ENCODE data around the gene CWC25. TPM values are rescaled to one million over a fixed set of nuclear protein-coding genes. Genes with fewer than 3 reads are reported as not detected.

Gene CWC25
- total and polyA plus RNA-seq, 2 of the 13 experiments (the other 11 are each of a cell fraction or from before 2014, with no cell fraction given), result 15.6 to 22.7 TPM

DNA sequence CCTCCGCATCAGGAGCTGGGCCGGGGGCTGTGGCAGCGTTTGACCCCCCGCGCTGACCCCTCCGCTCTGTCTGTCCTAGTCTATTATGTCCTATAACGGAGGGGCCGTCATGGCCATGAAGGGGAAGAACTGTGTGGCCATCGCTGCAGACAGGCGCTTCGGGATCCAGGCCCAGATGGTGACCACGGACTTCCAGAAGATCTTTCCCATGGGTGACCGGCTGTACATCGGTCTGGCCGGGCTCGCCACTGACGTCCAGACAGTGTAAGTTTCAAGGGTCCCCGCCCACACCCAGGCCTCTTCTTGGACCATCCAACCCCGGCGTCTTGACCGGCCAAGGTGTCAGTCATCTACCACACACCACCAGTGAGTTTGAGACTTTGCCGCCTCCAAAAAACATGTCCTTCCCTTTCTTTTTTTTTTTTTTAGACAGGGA, 72.0 kb downstream of the CWC25 start:
- H3K4me1 ChIP-seq (ENCODE audit: insufficient read depth, low read length), result peaks cover 30% of the 10 kb centered on the region
- H4K20me1 ChIP-seq (ENCODE audit: insufficient read depth, low read length), result no peaks in the 10 kb centered on the region
- H3K79me2 ChIP-seq (ENCODE audit: insufficient read depth, low read length), result peaks cover 20% of the 10 kb centered on the region
- H3K36me3 ChIP-seq (replicated peaks in 1 of 2; ENCODE audit: control insufficient read depth in 1 of 2, insufficient read depth in 2 of 2, low read length in 2 of 2), result peaks cover 11 to 28% of the 10 kb centered on the region in 2 experiments
- ChIA-PET CTCF (ENCODE audit: low intra/inter-chr PET ratio, low total read pairs) (no interaction called here), POLR2A (interaction anchor here (1.0 to 1.6 kb wide), 2 partner anchors 46 to 100 kb away, joined by 4 to 11 read pairs; partner anchors contain the start of genes PIP4K2B and RPL23)
- DNase-seq (ENCODE audit: low spot score) (no peak), ATAC-seq (peak; percentile 0; the same call in 2 of the 3 replicates), FAIRE-seq (no peak)
- in situ Hi-C loops (cut with HindIII; ENCODE audit: extremely low pct_ligation_motif_present, low pct_unique_long_range_greater_than_20kb), result loop anchor here (25.0 kb wide), 1 partner anchor 409 kb away; the partner anchor contains the start of genes ARL5C and PLXDC1
- no peaks in the 10 kb centered on the region; a peak in 1 of 5 replicates for H3K27me3 ChIP-seq (ENCODE audit: control insufficient read depth in 1 of 2, insufficient read depth in 2 of 2, low read length in 2 of 2)
- intact Hi-C loops (cut with micrococcal nuclease; ENCODE audit: unreplicated experiment), result loop anchor here (2.0 to 5.0 kb wide), 3 partner anchors 48 to 1354 kb away; no protein-coding TSS in a partner anchor
- TSS peak; percentile 84 for BruUV-seq (replicated peaks)
- no peaks in the 10 kb centered on the region for H3K9me3 ChIP-seq (ENCODE audit: low read length)
- peak overlapping the region; percentile 72 to 86 (median 84) for H3K4me3 ChIP-seq (replicated peaks in 1 of 3; ENCODE audit: insufficient read depth in 1 of 3, low read depth in 2 of 3, low read length in 3 of 3)
- peak overlapping the region; percentile 93 for H3K9ac ChIP-seq (ENCODE audit: insufficient read depth, low read depth, low read length)
- H3K4me2 ChIP-seq (ENCODE audit: low read depth, low read length), result peak overlapping the region; percentile 91
- no peak overlapping the region for H2AFZ ChIP-seq (ENCODE audit: low read length)
- WGBS (ENCODE audit: low lambda C conversion rate), result 1% methylated on average over 15 of the region's 22 CpGs
- peak overlapping the region; percentile 81 for H3K27ac ChIP-seq (ENCODE audit: extremely low read length, insufficient read depth, low read length)
- TF ChIP-seq, protein P1, sequence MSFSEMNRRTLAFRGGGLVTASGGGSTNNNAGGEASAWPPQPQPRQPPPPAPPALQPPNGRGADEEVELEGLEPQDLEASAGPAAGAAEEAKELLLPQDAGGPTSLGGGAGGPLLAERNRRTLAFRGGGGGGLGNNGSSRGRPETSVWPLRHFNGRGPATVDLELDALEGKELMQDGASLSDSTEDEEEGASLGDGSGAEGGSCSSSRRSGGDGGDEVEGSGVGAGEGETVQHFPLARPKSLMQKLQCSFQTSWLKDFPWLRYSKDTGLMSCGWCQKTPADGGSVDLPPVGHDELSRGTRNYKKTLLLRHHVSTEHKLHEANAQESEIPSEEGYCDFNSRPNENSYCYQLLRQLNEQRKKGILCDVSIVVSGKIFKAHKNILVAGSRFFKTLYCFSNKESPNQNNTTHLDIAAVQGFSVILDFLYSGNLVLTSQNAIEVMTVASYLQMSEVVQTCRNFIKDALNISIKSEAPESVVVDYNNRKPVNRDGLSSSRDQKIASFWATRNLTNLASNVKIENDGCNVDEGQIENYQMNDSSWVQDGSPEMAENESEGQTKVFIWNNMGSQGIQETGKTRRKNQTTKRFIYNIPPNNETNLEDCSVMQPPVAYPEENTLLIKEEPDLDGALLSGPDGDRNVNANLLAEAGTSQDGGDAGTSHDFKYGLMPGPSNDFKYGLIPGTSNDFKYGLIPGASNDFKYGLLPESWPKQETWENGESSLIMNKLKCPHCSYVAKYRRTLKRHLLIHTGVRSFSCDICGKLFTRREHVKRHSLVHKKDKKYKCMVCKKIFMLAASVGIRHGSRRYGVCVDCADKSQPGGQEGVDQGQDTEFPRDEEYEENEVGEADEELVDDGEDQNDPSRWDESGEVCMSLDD (CRISPR knock-in tag; IDR thresholded peaks at IDR 0.05; ENCODE audit: borderline replicate concordance), result 0 out of 2 replicates have a peak, but pooled peaks have one; percentile 58
- TF ChIP-seq, protein P2, sequence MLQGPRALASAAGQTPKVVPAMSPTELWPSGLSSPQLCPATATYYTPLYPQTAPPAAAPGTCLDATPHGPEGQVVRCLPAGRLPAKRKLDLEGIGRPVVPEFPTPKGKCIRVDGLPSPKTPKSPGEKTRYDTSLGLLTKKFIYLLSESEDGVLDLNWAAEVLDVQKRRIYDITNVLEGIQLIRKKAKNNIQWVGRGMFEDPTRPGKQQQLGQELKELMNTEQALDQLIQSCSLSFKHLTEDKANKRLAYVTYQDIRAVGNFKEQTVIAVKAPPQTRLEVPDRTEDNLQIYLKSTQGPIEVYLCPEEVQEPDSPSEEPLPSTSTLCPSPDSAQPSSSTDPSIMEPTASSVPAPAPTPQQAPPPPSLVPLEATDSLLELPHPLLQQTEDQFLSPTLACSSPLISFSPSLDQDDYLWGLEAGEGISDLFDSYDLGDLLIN (CRISPR knock-in tag; IDR thresholded peaks at IDR 0.05; ENCODE audit: borderline replicate concordance), result 0 out of 2 replicates have a peak, but pooled peaks have one; percentile 13
- TF ChIP-seq ZNF766 (CRISPR knock-in tag; IDR thresholded peaks at IDR 0.05; ENCODE audit: borderline replicate concordance) (0 out of 2 replicates have a peak, but pooled peaks have one; percentile 2), EEA1 (CRISPR knock-in tag; IDR thresholded peaks at IDR 0.05; ENCODE audit: borderline replicate concordance) (0 out of 2 replicates have a peak, but pooled peaks have one; percentile 68), ZNF354B (CRISPR knock-in tag; IDR thresholded peaks at IDR 0.05) (0 out of 2 replicates have a peak, but pooled peaks have one; percentile 12), HES4 (CRISPR knock-in tag; IDR thresholded peaks at IDR 0.05; ENCODE audit: borderline replicate concordance) (peak; percentile 90), WIZ (CRISPR knock-in tag; IDR thresholded peaks at IDR 0.05) (0 out of 2 replicates have a peak, but pooled peaks have one; percentile 66), HOXD1 (CRISPR knock-in tag; IDR thresholded peaks at IDR 0.05) (0 out of 2 replicates have a peak, but pooled peaks have one; percentile 6), ZNF563 (CRISPR knock-in tag; IDR thresholded peaks at IDR 0.05) (0 out of 2 replicates have a peak, but pooled peaks have one; percentile 26), ZNF460 (CRISPR knock-in tag; IDR thresholded peaks at IDR 0.05; ENCODE audit: borderline replicate concordance) (no peak), AKAP8 (CRISPR knock-in tag; IDR thresholded peaks at IDR 0.05) (peak; percentile 65; the same call in 1 of the 2 replicates), KDM3A (CRISPR knock-in tag; IDR thresholded peaks at IDR 0.05; ENCODE audit: low read depth) (0 out of 2 replicates have a peak, but pooled peaks have one; percentile 7)
- TF ChIP-seq, protein P3, sequence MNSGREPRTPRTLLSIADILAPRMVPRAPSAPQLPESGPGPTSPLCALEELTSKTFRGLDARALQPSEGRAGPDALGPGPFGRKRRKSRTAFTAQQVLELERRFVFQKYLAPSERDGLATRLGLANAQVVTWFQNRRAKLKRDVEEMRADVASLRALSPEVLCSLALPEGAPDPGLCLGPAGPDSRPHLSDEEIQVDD (CRISPR knock-in tag; IDR thresholded peaks at IDR 0.05; ENCODE audit: borderline replicate concordance), result 0 out of 2 replicates have a peak, but pooled peaks have one; percentile 51

Data from HepG2 (cell line).